ENCODE results near the gene ARHGEF28. TPM values are rescaled to one million over a fixed set of nuclear protein-coding genes. Genes with fewer than 3 reads are reported as not detected.

The ARHGEF28 gene
- total RNA-seq, 1 donor from 2014 or later, result 0.11 TPM

DNA sequence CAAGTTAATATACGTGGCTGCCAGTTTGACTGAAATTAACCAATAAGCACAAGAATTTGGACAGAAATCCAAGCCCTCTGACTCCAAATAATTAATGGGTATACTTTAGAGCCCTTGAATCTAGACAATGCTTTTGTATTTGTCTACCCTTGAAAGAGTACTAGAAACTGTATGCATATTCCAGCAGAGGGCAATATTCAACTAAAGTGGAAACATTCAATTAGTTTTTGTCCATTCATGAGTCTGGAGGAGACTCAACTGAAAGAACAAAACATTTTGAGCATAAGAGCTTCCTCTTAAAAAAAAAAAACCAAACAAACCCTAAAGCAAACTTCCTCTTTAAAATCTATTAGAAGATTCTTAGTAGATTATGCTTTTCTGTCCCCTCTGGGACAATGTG lies 157.8 kb downstream of the ARHGEF28 start:
- H3K4me1 Mint-ChIP-seq, result no peaks in the 10 kb centered on the region
- Histone ChIP-seq H2AFZ (replicated peaks) (no peak overlapping the region), H3K4me2 (no peak overlapping the region), H3K4me3 (no peak overlapping the region), H3K27ac (no peak overlapping the region), H3K9ac (no peak overlapping the region), H3K4me1 (no peaks in the 10 kb centered on the region), H3K79me2 (ENCODE audit: low read depth) (no peaks in the 10 kb centered on the region), H3K36me3 (no peaks in the 10 kb centered on the region), H3K9me3 (ENCODE audit: low read depth) (no peaks in the 10 kb centered on the region), H3K27me3 (no peaks in the 10 kb centered on the region), H3F3A (ENCODE audit: low read depth) (no peaks in the 10 kb centered on the region), H4K20me1 (ENCODE audit: low read depth) (no peaks in the 10 kb centered on the region)
- H3K36me3 Mint-ChIP-seq, result no peaks in the 10 kb centered on the region
- H3K9me3 Mint-ChIP-seq, result no peaks in the 10 kb centered on the region
- DNase-seq (ENCODE audit: low spot score), result no peak
- H3K27me3 Mint-ChIP-seq (ENCODE audit: insufficient read depth, low read depth), result no peaks in the 10 kb centered on the region
- no peak overlapping the region for H3K4me3 Mint-ChIP-seq
- TF ChIP-seq EZH2phosphoT487 (IDR thresholded peaks at IDR 0.05), result no peak
- TF ChIP-seq, protein P1, sequence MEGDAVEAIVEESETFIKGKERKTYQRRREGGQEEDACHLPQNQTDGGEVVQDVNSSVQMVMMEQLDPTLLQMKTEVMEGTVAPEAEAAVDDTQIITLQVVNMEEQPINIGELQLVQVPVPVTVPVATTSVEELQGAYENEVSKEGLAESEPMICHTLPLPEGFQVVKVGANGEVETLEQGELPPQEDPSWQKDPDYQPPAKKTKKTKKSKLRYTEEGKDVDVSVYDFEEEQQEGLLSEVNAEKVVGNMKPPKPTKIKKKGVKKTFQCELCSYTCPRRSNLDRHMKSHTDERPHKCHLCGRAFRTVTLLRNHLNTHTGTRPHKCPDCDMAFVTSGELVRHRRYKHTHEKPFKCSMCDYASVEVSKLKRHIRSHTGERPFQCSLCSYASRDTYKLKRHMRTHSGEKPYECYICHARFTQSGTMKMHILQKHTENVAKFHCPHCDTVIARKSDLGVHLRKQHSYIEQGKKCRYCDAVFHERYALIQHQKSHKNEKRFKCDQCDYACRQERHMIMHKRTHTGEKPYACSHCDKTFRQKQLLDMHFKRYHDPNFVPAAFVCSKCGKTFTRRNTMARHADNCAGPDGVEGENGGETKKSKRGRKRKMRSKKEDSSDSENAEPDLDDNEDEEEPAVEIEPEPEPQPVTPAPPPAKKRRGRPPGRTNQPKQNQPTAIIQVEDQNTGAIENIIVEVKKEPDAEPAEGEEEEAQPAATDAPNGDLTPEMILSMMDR (IDR thresholded peaks at IDR 0.05), result peak; percentile 19
- H3K27ac Mint-ChIP-seq, result no peak overlapping the region

DNA sequence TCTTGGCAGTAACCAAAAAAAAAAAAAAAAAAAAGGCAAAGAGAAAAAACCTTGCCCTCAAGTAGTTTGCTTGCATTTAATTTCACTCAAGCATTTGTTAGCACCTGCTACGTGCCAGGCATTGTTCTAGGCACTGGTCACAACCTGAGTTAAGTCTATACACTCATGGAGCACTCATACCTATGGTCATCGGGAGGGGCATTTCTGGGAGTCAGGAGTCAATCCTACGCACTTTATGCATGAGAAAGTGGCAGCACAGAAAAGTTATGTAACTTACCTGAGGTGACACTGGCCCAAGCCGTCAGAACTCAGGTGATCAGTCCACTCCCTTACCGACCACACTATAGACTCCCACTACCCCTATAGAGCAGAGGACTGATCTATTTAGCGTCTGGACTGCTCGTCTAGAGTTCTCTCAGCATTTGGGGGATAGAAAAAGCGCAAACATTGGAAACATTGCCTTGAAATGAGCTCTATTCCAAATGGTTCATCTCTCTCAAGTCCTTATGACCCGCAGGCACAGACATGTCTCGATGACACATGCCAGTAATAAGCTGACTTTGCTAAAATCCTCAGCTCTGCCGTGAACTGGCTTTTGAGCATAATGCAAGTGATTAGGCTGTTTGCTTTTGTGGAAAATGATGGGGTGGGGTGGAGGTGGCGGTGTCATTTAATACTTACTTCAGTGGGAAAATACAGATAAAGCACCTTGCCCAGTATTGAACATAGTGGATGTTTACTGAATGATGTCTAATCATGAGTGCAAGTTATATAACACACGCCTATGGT lies 160.2 kb downstream of the ARHGEF28 start:
- Histone ChIP-seq H3K4me1 (no peaks in the 10 kb centered on the region), H4K20me1 (ENCODE audit: low read depth) (no peaks in the 10 kb centered on the region), H3K4me2 (no peak overlapping the region), H3K27me3 (no peaks in the 10 kb centered on the region), H3K79me2 (ENCODE audit: low read depth) (no peaks in the 10 kb centered on the region), H3K27ac (no peak overlapping the region), H2AFZ (replicated peaks) (no peak overlapping the region), H3K9me3 (ENCODE audit: low read depth) (no peaks in the 10 kb centered on the region), H3F3A (ENCODE audit: low read depth) (no peaks in the 10 kb centered on the region), H3K9ac (no peak overlapping the region), H3K4me3 (no peak overlapping the region), H3K36me3 (no peaks in the 10 kb centered on the region)
- Mint-ChIP-seq H3K27ac (no peak overlapping the region), H3K36me3 (no peaks in the 10 kb centered on the region), H3K4me1 (no peaks in the 10 kb centered on the region), H3K27me3 (ENCODE audit: insufficient read depth, low read depth) (no peaks in the 10 kb centered on the region), H3K9me3 (no peaks in the 10 kb centered on the region), H3K4me3 (no peak overlapping the region)
- TF ChIP-seq EZH2phosphoT487 (IDR thresholded peaks at IDR 0.05), result no peak
- TF ChIP-seq, protein P1 (IDR thresholded peaks at IDR 0.05), result no peak
- no peak for TF ChIP-seq EZH2 (IDR thresholded peaks at IDR 0.05)
- no peak for DNase-seq (ENCODE audit: low spot score)

DNA sequence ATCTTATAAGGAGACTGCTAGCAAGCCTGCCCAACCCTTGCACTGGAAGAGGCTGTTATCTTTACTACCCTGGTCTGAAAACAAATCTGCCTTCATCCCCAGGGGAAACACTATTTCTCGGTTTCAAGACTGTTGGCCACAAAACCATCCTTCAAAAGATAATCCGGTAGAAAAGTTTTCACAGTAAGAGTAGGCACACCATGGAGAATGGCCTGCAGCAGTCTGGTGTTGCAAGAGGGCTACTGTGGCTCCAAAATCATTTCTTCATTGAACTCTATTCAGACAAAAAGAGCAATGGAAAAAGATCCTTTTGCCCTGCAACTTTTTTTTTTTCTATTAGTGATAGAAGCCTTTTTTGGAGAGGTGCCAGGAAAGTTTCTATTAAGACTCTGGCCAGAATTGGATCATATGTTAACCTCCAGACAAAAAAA lies 163.9 kb downstream of the ARHGEF28 start:
- H3K4me1 Mint-ChIP-seq, result no peaks in the 10 kb centered on the region
- Histone ChIP-seq H3K4me1 (no peaks in the 10 kb centered on the region), H3K27ac (no peak overlapping the region), H3K4me2 (no peak overlapping the region), H3K36me3 (no peaks in the 10 kb centered on the region), H3K4me3 (no peak overlapping the region), H3K27me3 (no peaks in the 10 kb centered on the region), H3F3A (ENCODE audit: low read depth) (no peaks in the 10 kb centered on the region), H3K9me3 (ENCODE audit: low read depth) (no peaks in the 10 kb centered on the region), H2AFZ (replicated peaks) (no peak overlapping the region), H3K79me2 (ENCODE audit: low read depth) (no peaks in the 10 kb centered on the region), H3K9ac (no peak overlapping the region), H4K20me1 (ENCODE audit: low read depth) (no peaks in the 10 kb centered on the region)
- H3K27ac Mint-ChIP-seq, result no peak overlapping the region
- no peaks in the 10 kb centered on the region for H3K36me3 Mint-ChIP-seq
- TF ChIP-seq EZH2 (IDR thresholded peaks at IDR 0.05), result no peak
- TF ChIP-seq, protein P1 (IDR thresholded peaks at IDR 0.05), result no peak
- H3K4me3 Mint-ChIP-seq, result no peak overlapping the region
- no peaks in the 10 kb centered on the region for H3K9me3 Mint-ChIP-seq
- H3K27me3 Mint-ChIP-seq (ENCODE audit: insufficient read depth, low read depth), result no peaks in the 10 kb centered on the region
- DNase-seq (ENCODE audit: low spot score), result no peak
